GM12875 (cell line): ENCODE data around the gene PLEKHA5.

Experiments
- H3K4me3 ChIP-seq: one replicate; pipeline ENCODE4 v1.5.1; 2011; ENCODE audit warnings: low read depth, low read length, control low read depth
- CTCF ChIP-seq: IDR thresholded peaks from 2 replicates; pipeline ENCODE4 v1.5.1; 2011; ENCODE audit warnings: low read depth, mild to moderate bottlenecking, control low read depth, inconsistent platforms, low read length, moderate library complexity, borderline replicate concordance; ENCODE audit not compliant: insufficient read depth

PLEKHA5 gene

GRCh38 chr12:19239102-19239501 is 109.6 kb downstream of the PLEKHA5 start:
- H3K4me3 ChIP-seq = no peak overlapping the region
- no peak for TF ChIP-seq CTCF

GRCh38 chr12:19239616-19240234 is 110.2 kb downstream of the PLEKHA5 start:
- TF ChIP-seq CTCF = no peak
- no peak overlapping the region for H3K4me3 ChIP-seq

- TF ChIP-seq CTCF = no peak
- H3K4me3 ChIP-seq = no peak overlapping the region
These were observed 113.0 kb downstream of the PLEKHA5 start for GRCh38 chr12:19242581-19242980.

- no peak for TF ChIP-seq CTCF
- no peak overlapping the region for H3K4me3 ChIP-seq
These were observed 114.0 kb downstream of the PLEKHA5 start for GRCh38 chr12:19243551-19243950.

GRCh38 chr12:19244312-19244711 is 114.8 kb downstream of the PLEKHA5 start:
- H3K4me3 ChIP-seq = no peak overlapping the region
- TF ChIP-seq CTCF = no peak

- H3K4me3 ChIP-seq = no peak overlapping the region
These were observed 115.6 kb downstream of the PLEKHA5 start for GRCh38 chr12:19245106-19245505.

More at GRCh38 chr12:19245106-19245505, 115.6 kb downstream of the PLEKHA5 start:
- TF ChIP-seq CTCF = no peak
